ENCODE results near the gene RAP1GAP.
A peak's percentile ranks its signal among the peaks of the same experiment; 100 is the strongest.

Gene RAP1GAP

GRCh38 chr1:21628798-21629393 is 40.3 kb downstream of the RAP1GAP start:
- Histone ChIP-seq H3K27me3 (ENCODE audit: control insufficient read depth, insufficient read depth, low read length) (peaks cover 52% of the 10 kb centered on the region), H3K36me3 (ENCODE audit: insufficient read depth, low read length) (no peaks in the 10 kb centered on the region), H3K9ac (ENCODE audit: low read depth, low read length) (no peak overlapping the region), H3K9me3 (replicated peaks; ENCODE audit: low read length) (no peaks in the 10 kb centered on the region), H3K4me1 (ENCODE audit: control insufficient read depth, insufficient read depth, low read length) (no peaks in the 10 kb centered on the region), H3K4me2 (ENCODE audit: low read length) (no peak overlapping the region), H3K4me3 (ENCODE audit: low read length) (no peak overlapping the region)

DNA sequence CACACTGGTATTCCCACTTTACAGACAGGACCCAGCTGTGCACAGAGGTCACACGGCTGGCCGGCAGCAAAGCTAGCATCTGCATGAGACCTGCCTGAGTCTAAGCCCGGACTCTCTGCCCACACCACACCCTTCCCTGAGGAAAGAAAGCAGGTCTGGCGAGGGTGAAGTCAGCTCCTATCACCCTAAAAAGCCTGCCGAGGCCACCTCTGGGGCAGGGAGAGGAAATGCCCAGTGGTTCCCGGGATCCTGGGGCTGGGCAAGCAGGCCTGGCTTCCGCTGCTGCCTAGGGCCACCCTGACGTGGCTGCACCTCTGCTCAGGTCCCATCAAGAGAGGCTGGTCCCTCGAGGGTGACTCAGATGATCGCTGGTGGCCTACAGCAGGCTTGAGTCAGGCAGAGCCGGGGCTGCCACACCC is 42.2 kb downstream of the RAP1GAP start:
- H3K9ac ChIP-seq (ENCODE audit: low read depth, low read length), result no peak overlapping the region
- no peaks in the 10 kb centered on the region for H3K9me3 ChIP-seq (replicated peaks; ENCODE audit: low read length)
- H3K27me3 ChIP-seq (ENCODE audit: control insufficient read depth, insufficient read depth, low read length), result peaks cover 43% of the 10 kb centered on the region
- H3K4me3 ChIP-seq (ENCODE audit: low read length), result no peak overlapping the region
- no peaks in the 10 kb centered on the region for H3K36me3 ChIP-seq (ENCODE audit: insufficient read depth, low read length)
- peaks cover 4% of the 10 kb centered on the region for H3K4me1 ChIP-seq (ENCODE audit: control insufficient read depth, insufficient read depth, low read length)
- H3K4me2 ChIP-seq (ENCODE audit: low read length), result no peak overlapping the region

DNA sequence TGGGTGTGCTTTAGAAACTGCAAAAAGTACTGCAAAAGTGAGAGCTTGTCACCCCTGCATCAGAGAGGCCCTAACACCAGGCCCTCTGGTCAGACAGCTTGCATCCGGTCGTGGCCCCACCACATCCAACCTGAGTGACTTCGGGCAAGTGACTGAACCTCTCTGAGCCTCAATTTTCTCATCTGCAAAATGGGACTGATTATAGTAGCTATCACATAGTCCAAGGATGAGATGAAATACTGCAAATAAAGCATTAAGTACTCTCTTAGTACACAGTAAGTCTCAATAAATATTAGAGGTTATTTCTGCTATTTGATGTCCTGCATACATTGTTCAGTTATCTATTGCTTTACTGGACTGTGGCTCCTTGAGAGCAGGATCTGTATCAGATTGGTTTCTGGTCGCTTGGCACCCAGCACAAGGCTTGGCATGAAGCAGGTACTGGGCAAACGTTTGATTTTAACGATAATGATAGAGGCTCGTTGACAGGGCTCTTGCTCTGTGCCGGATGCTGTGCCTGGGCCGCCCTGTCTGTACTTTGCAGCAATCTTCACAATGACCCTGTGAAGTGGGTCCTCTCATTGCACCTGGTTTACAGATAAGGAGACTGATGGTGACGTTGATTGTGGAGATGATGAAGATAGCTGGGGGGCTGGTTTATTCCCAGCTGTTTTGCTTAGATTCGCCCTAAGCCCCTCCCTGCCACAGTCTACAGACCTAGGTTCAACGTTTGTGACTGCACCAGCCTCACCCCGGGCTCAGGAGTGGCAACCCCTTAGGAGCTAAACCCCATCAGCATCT is 43.6 kb downstream of the RAP1GAP start:
- Histone ChIP-seq H3K9ac (ENCODE audit: low read depth, low read length) (no peak overlapping the region), H3K27me3 (ENCODE audit: control insufficient read depth, insufficient read depth, low read length) (peaks cover 45% of the 10 kb centered on the region), H3K9me3 (replicated peaks; ENCODE audit: low read length) (no peaks in the 10 kb centered on the region), H3K4me3 (ENCODE audit: low read length) (no peak overlapping the region), H3K36me3 (ENCODE audit: insufficient read depth, low read length) (no peaks in the 10 kb centered on the region), H3K4me1 (ENCODE audit: control insufficient read depth, insufficient read depth, low read length) (peaks cover 4% of the 10 kb centered on the region), H3K4me2 (ENCODE audit: low read length) (no peak overlapping the region)

GRCh38 chr1:21624571-21625389 is 44.4 kb downstream of the RAP1GAP start:
- Histone ChIP-seq H3K27me3 (ENCODE audit: control insufficient read depth, insufficient read depth, low read length) (peaks cover 45% of the 10 kb centered on the region), H3K9ac (ENCODE audit: low read depth, low read length) (no peak overlapping the region), H3K4me1 (ENCODE audit: control insufficient read depth, insufficient read depth, low read length) (peaks cover 4% of the 10 kb centered on the region), H3K9me3 (replicated peaks; ENCODE audit: low read length) (no peaks in the 10 kb centered on the region), H3K4me2 (ENCODE audit: low read length) (no peak overlapping the region), H3K4me3 (ENCODE audit: low read length) (no peak overlapping the region), H3K36me3 (ENCODE audit: insufficient read depth, low read length) (no peaks in the 10 kb centered on the region)

- Histone ChIP-seq H3K4me1 (ENCODE audit: control insufficient read depth, insufficient read depth, low read length) (peaks cover 4% of the 10 kb centered on the region), H3K9ac (ENCODE audit: low read depth, low read length) (no peak overlapping the region), H3K27me3 (ENCODE audit: control insufficient read depth, insufficient read depth, low read length) (peaks cover 42% of the 10 kb centered on the region), H3K4me2 (ENCODE audit: low read length) (no peak overlapping the region), H3K36me3 (ENCODE audit: insufficient read depth, low read length) (no peaks in the 10 kb centered on the region), H3K4me3 (ENCODE audit: low read length) (no peak overlapping the region), H3K9me3 (replicated peaks; ENCODE audit: low read length) (no peaks in the 10 kb centered on the region)
These were observed 45.7 kb downstream of the RAP1GAP start for GRCh38 chr1:21623410-21623961.

GRCh38 chr1:21622466-21623315 is 46.5 kb downstream of the RAP1GAP start:
- H3K9me3 ChIP-seq (replicated peaks; ENCODE audit: low read length), result no peaks in the 10 kb centered on the region
- H3K4me3 ChIP-seq (ENCODE audit: low read length), result peak overlapping the region; percentile 56
- no peaks in the 10 kb centered on the region for H3K36me3 ChIP-seq (ENCODE audit: insufficient read depth, low read length)
- H3K4me2 ChIP-seq (ENCODE audit: low read length), result peak overlapping the region; percentile 77
- H3K4me1 ChIP-seq (ENCODE audit: control insufficient read depth, insufficient read depth, low read length), result peaks cover 4% of the 10 kb centered on the region
- peaks cover 48% of the 10 kb centered on the region for H3K27me3 ChIP-seq (ENCODE audit: control insufficient read depth, insufficient read depth, low read length)
- H3K9ac ChIP-seq (ENCODE audit: low read depth, low read length), result no peak overlapping the region

DNA sequence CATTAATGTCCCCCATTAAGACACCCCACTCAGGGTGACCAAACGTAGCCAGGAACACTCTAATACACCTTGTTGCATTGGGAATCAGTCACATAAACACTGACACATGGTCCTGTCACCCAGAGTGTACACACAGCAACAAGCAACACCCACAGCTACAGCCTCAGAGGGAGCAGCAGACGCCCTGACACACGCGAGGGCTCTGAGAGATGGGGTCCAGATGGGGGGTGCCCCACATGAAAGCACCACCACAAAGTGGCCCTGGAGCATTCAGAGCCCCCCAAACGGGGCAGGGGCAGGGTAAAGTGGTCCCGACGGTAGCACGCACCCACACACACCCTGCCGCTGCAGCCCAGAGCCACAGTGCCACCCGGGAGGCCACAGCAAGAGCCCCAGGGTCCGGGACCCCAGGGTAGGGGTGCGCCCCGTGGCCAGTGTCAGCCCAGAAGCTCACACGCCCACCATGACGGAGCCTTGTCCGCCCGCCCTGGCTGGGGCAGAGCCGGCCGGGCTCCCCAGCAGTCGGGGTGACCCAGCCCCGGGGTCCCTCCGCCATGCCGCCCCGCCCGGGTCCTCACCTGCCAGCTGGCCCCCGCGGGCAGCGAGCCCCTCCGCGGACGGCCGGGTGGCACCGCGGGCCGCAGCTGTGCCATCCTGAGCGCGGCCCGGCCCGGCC is 47.3 kb downstream of the RAP1GAP start:
- Histone ChIP-seq H3K4me1 (ENCODE audit: control insufficient read depth, insufficient read depth, low read length) (peaks cover 4% of the 10 kb centered on the region), H3K4me2 (ENCODE audit: low read length) (peak overlapping the region; percentile 77), H3K9ac (ENCODE audit: low read depth, low read length) (no peak overlapping the region), H3K27me3 (ENCODE audit: control insufficient read depth, insufficient read depth, low read length) (peaks cover 53% of the 10 kb centered on the region), H3K9me3 (replicated peaks; ENCODE audit: low read length) (no peaks in the 10 kb centered on the region), H3K4me3 (ENCODE audit: low read length) (peak overlapping the region; percentile 47), H3K36me3 (ENCODE audit: insufficient read depth, low read length) (no peaks in the 10 kb centered on the region)

DNA sequence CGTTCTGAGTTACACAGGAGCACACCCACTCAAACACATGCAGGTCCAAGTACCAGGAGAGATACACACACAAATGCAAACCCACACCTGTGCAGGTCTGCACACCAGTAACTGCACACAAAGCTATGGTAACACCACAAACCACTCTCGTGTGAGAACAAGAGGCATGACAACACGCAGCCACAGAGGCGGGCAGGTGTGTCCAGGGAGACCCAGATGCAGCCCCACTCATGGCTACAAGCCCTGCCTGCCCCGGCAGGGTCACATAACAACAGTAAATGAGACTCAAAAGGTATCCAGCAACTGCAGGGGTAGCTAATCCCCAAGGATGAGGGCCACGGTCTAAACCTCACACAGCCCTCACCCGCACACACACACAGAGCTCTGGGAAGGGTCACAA is 48.1 kb downstream of the RAP1GAP start:
- Histone ChIP-seq H3K36me3 (ENCODE audit: insufficient read depth, low read length) (no peaks in the 10 kb centered on the region), H3K27me3 (ENCODE audit: control insufficient read depth, insufficient read depth, low read length) (peaks cover 53% of the 10 kb centered on the region), H3K9ac (ENCODE audit: low read depth, low read length) (no peak overlapping the region), H3K4me1 (ENCODE audit: control insufficient read depth, insufficient read depth, low read length) (peaks cover 4% of the 10 kb centered on the region), H3K9me3 (replicated peaks; ENCODE audit: low read length) (no peaks in the 10 kb centered on the region), H3K4me2 (ENCODE audit: low read length) (no peak overlapping the region), H3K4me3 (ENCODE audit: low read length) (no peak overlapping the region)

GRCh38 chr1:21620496-21620895 is 48.7 kb downstream of the RAP1GAP start:
- H3K27me3 ChIP-seq (ENCODE audit: control insufficient read depth, insufficient read depth, low read length), result peaks cover 55% of the 10 kb centered on the region
- H3K36me3 ChIP-seq (ENCODE audit: insufficient read depth, low read length), result no peaks in the 10 kb centered on the region

GRCh38 chr1:21620011-21620410 is 49.1 kb downstream of the RAP1GAP start:
- Histone ChIP-seq H3K4me1 (ENCODE audit: control insufficient read depth, insufficient read depth, low read length) (peaks cover 4% of the 10 kb centered on the region), H3K36me3 (ENCODE audit: insufficient read depth, low read length) (no peaks in the 10 kb centered on the region), H3K9me3 (replicated peaks; ENCODE audit: low read length) (no peaks in the 10 kb centered on the region), H3K4me3 (ENCODE audit: low read length) (no peak overlapping the region), H3K27me3 (ENCODE audit: control insufficient read depth, insufficient read depth, low read length) (peaks cover 56% of the 10 kb centered on the region), H3K4me2 (ENCODE audit: low read length) (no peak overlapping the region), H3K9ac (ENCODE audit: low read depth, low read length) (no peak overlapping the region)

More at GRCh38 chr1:21620496-21620895, 48.7 kb downstream of the RAP1GAP start:
- Histone ChIP-seq H3K9ac (ENCODE audit: low read depth, low read length) (no peak overlapping the region), H3K9me3 (replicated peaks; ENCODE audit: low read length) (no peaks in the 10 kb centered on the region), H3K4me2 (ENCODE audit: low read length) (no peak overlapping the region), H3K4me1 (ENCODE audit: control insufficient read depth, insufficient read depth, low read length) (peaks cover 4% of the 10 kb centered on the region), H3K4me3 (ENCODE audit: low read length) (no peak overlapping the region)

Data from skeletal muscle satellite cell (primary cell).